Uterus (tissue), 2 donors: ENCODE measurements around the gene SH3GL3.

ENCODE experiments used
- CTCF ChIP-seq, 4 experiments: fragments of 200-600 bp in 2 of 4; fragments of 450-650 bp in 2 of 4; sonication (generic) in 2 of 4; IDR thresholded peaks; one replicate each; pipeline ENCODE4 v1.5.1; 2016 to 2019; ENCODE audit warnings: antibody characterized with exemption in 4 of 4, mild to moderate bottlenecking in 2 of 4, moderate library complexity in 1 of 4
- POLR2A ChIP-seq, 2 donors: fragments of 450-650 bp; IDR thresholded peaks; one replicate each; pipeline ENCODE4 v1.6.1; 2016; ENCODE audit warnings: antibody characterized with exemption in 2 of 2, mild to moderate bottlenecking in 1 of 2, moderate library complexity in 1 of 2

DNA sequence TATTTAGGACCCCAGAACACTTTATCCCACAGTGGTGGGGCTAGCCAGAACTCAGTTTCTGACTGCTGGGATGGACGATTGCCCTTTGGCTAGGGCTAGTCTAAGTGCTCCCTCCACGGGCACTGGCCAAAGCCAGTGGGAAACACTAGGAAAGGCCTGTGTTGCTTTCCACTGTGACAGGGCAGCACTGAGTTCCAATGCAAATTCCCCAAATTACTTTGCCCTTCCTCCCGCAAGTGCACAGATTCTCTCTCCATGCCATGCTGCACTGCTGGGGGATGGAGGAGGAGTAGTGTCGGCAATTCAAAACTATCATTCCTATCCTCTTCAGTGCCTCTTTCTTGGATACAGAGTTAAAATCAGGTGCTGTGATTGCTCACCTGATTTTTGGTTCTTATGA lies 100.0 kb downstream of the SH3GL3 start:
- TF ChIP-seq CTCF (IDR thresholded peaks at IDR 0.05) (no peak), POLR2A (IDR thresholded peaks at IDR 0.05) (no peak)
